Caco-2 (cell line): ENCODE data around the gene PIP4K2B. TPM values are rescaled to one million over a fixed set of nuclear protein-coding genes. Genes with fewer than 3 reads are reported as not detected.

Experiments used
- Bru-seq: library from RNA; stranded (reverse); fragments of 400-500 nt; gene quantifications from one replicate; lab custom pipeline; 2021; lab: Mats Ljungman, UMichigan
- BruChase-seq, 2 experiments: library from RNA; stranded (reverse); fragments of 400-500 nt; gene quantifications; one replicate each; lab custom pipeline; 2021; lab: Mats Ljungman, UMichigan
- BruUV-seq: library from RNA; stranded (reverse); fragments of 400-500 nt; replicated peaks from 2 replicates; lab custom pipeline; 2021; lab: Mats Ljungman, UMichigan
- CTCF ChIA-PET: fragments of 300-600 bp; sonication (Branson Sonifier 250); formaldehyde crosslinking; loops from one replicate; lab custom pipeline; 2022; ENCODE audit warnings: antibody characterized with exemption; lab: Charles Lee
- POLR2A ChIA-PET: fragments of 300-600 bp; sonication (Branson Sonifier 250); formaldehyde crosslinking; loops from one replicate; lab custom pipeline; 2022; ENCODE audit warnings: antibody characterized with exemption; lab: Charles Lee
- DNase-seq, 2 experiments: peaks; one replicate each; pipeline versions ENCODE4 v3.0.0 to v3.0.0-alpha.2; 2020 to 2022
- H3K27me3 ChIP-seq: replicated peaks from 2 replicates; pipeline ENCODE4 v1.6.0; 2011; ENCODE audit warnings: low read length; ENCODE audit not compliant: control insufficient read depth, insufficient read depth
- H3K36me3 ChIP-seq: 2 replicates; pipeline ENCODE4 v1.5.1; 2011; ENCODE audit warnings: low read length; ENCODE audit not compliant: control insufficient read depth, insufficient read depth
- H3K4me1 ChIP-seq: fragments of 250-450 bp; sonication (Bioruptor Pico); 2 replicates; pipeline ENCODE4 v1.5.1; 2020; ENCODE audit warnings: mild to moderate bottlenecking
- H3K4me3 ChIP-seq: 2 replicates; pipeline ENCODE4 v1.5.1; 2011; ENCODE audit warnings: low read depth, mild to moderate bottlenecking, control low read depth, low read length
- H3K9me3 ChIP-seq: fragments of 250-450 bp; sonication (Bioruptor Pico); 2 replicates; pipeline ENCODE4 v1.5.1; 2020; ENCODE audit warnings: mild to moderate bottlenecking, moderate library complexity
- H3K27ac Mint-ChIP-seq: one replicate; pipeline ENCODE4 v1.8.0; 2022; ENCODE audit warnings: mixed read lengths; ENCODE audit not compliant: unreplicated experiment
- H3K27me3 Mint-ChIP-seq: one replicate; pipeline ENCODE4 v1.8.0; 2022; ENCODE audit warnings: mixed read lengths; ENCODE audit not compliant: insufficient read depth, unreplicated experiment
- H3K36me3 Mint-ChIP-seq: one replicate; pipeline ENCODE4 v1.8.0; 2022; ENCODE audit warnings: mild to moderate bottlenecking, mixed read lengths; ENCODE audit not compliant: insufficient read depth, unreplicated experiment
- H3K4me1 Mint-ChIP-seq: one replicate; pipeline ENCODE4 v1.8.0; 2022; ENCODE audit warnings: low read depth, mixed read lengths; ENCODE audit not compliant: unreplicated experiment
- H3K4me3 Mint-ChIP-seq: one replicate; pipeline ENCODE4 v1.8.0; 2022; ENCODE audit warnings: mild to moderate bottlenecking, moderate library complexity, mixed read lengths; ENCODE audit not compliant: unreplicated experiment
- H3K9me3 Mint-ChIP-seq: one replicate; pipeline ENCODE4 v1.8.0; 2022; ENCODE audit warnings: mixed read lengths; ENCODE audit not compliant: unreplicated experiment
- intact Hi-C: fragments of 100-400 bp; cut with micrococcal nuclease; formaldehyde crosslinking; loops from one replicate; pipeline ENCODE4 v1.10.0; 2022; ENCODE audit not compliant: unreplicated experiment
- long read RNA-seq: library from polyadenylated mRNA; stranded (forward); transcript quantifications from one replicate; pipeline ENCODE4 v2.0.0, GENCODE V29; 2022
- total RNA-seq: library from RNA; stranded (reverse); gene quantifications from 2 replicates; pipeline ENCODE4 v1.2.3, GENCODE V29; 2022
- TF ChIP-seq, protein P1 (sequence below), 2 experiments: fragments of 200-600 bp in 1 of 2; IDR thresholded peaks; 1 replicate in 1 of 2; 2 replicates in 1 of 2; pipeline versions ENCODE4 v1.5.1 to v1.8.0; 2011 to 2022; ENCODE audit warnings: antibody characterized with exemption in 1 of 2, control low read depth in 1 of 2, inconsistent platforms in 1 of 2, low read depth in 1 of 2, low read length in 1 of 2, mild to moderate bottlenecking in 1 of 2, moderate library complexity in 1 of 2; ENCODE audit not compliant: insufficient read depth in 1 of 2, severe bottlenecking in 1 of 2, unreplicated experiment in 1 of 2

Gene PIP4K2B
- total RNA-seq (39.6 and 42.3 TPM in 2 replicates), Bru-seq, nascent RNA (percentile 67 among the genes with signal in this experiment), BruChase-seq, experiment 1, labeled RNA remaining after a 2-hour chase (percentile 79 among the genes with signal in this experiment), BruChase-seq, experiment 2, labeled RNA remaining after a 6-hour chase (percentile 88 among the genes with signal in this experiment)
- long read RNA-seq, partial matches to known transcripts = 1 of 21 reads
- long read RNA-seq, other reads (novel, unspliced or antisense) = 20 of 21 reads

DNA sequence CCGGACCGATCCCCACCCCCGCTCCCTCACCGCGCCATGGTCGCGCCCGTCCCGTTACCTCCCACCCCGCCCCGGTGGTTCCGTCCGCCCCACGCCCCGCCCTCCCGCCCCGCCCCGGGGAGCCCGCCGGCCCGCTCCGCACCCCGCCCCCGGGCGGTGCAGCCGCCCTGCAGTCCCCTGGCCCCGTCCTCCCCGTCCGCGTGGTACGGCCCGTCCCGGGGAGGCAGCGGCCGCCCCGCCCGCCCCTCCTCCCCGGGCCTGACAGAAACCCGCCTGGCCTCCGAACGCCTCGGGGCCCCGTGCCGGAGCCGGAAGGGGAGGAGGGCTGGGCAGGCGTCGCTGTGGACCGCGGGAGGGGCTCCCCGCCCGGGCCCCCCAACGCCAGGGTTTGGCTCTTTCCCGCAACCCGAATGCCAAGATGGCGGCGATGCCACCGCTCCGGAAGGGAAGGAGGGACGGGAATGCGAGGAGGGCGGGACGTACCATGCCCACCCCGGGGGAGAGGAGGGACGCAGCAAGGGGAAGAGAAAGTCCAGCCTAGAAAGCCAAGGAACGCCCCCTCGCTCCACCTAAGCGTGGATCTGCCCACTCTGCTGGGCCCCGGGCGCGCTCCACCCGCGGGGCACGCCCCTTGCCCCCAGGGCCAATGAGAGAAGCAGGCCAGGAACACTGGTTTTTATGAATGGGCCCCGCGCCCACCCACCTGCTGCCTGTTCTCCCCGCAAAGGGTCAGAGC, at the start of gene PIP4K2B:
PIP4K2B (minus strand) TSS at position 56 of the 736 bp plus-strand sequence. CDS start 132 bp downstream, outside the sequence.
- peak; percentile 98 to 99 for DNase-seq
- ChIA-PET CTCF (interaction anchor here (0.6 to 1.1 kb wide), 5 partner anchors 38 to 255 kb away, joined by 3 to 5 read pairs (median 4); no protein-coding TSS in a partner anchor), POLR2A (interaction anchor here (0.7 to 1.5 kb wide), 3 partner anchors 26 to 87 kb away, joined by 3 read pairs; partner anchors contain the start of gene CWC25)
- Histone ChIP-seq H3K9me3 (no peaks in the 10 kb centered on the region), H3K36me3 (0 out of 2 replicates have a peak, but pooled peaks cover 2% of the 10 kb centered on the region), H3K27me3 (no peaks in the 10 kb centered on the region), H3K4me1 (peaks cover 10% of the 10 kb centered on the region), H3K4me3 (peak within 1 kb of the TSS; percentile 97)
- Mint-ChIP-seq H3K27me3 (no peaks in the 10 kb centered on the region), H3K27ac (peak within 1 kb of the TSS; percentile 91), H3K4me3 (peak within 1 kb of the TSS; percentile 93), H3K9me3 (no peaks in the 10 kb centered on the region), H3K36me3 (peaks cover 67% of the 10 kb centered on the region), H3K4me1 (peaks cover 28% of the 10 kb centered on the region)
- BruUV-seq = no TSS peak
- TF ChIP-seq, protein P1, sequence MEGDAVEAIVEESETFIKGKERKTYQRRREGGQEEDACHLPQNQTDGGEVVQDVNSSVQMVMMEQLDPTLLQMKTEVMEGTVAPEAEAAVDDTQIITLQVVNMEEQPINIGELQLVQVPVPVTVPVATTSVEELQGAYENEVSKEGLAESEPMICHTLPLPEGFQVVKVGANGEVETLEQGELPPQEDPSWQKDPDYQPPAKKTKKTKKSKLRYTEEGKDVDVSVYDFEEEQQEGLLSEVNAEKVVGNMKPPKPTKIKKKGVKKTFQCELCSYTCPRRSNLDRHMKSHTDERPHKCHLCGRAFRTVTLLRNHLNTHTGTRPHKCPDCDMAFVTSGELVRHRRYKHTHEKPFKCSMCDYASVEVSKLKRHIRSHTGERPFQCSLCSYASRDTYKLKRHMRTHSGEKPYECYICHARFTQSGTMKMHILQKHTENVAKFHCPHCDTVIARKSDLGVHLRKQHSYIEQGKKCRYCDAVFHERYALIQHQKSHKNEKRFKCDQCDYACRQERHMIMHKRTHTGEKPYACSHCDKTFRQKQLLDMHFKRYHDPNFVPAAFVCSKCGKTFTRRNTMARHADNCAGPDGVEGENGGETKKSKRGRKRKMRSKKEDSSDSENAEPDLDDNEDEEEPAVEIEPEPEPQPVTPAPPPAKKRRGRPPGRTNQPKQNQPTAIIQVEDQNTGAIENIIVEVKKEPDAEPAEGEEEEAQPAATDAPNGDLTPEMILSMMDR (IDR thresholded peaks at IDR 0.05; ENCODE audit: insufficient read depth in 1 of 2, low read depth in 1 of 2, low read length in 1 of 2, severe bottlenecking in 1 of 2, unreplicated experiment in 1 of 2) = no peak
- intact Hi-C loops = loop anchor here (1.0 to 5.0 kb wide), 3 partner anchors 26 to 68 kb away; partner anchors contain the start of genes CWC25 and PSMB3

DNA sequence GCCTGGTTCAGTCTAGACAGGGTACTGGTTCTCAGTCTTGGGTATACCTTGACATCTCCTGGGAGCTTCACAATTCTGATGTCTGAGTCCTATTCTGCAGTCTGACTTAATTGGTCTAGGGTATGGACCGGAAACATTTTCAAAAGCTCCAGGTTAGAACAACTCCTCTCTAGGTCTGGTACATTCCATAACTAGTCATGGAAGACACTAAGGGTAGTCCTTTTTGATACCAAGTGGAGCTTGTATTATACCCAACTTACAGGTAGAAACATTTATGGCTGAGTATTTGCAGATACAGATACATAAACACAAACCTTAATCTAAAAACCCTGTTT, 49.2 kb upstream of the PIP4K2B start:
- H3K27ac Mint-ChIP-seq = no peak overlapping the region
- ChIA-PET POLR2A (interaction anchor here (1.3 kb wide), 1 partner anchor 19 kb away, joined by 5 read pairs; no protein-coding TSS in a partner anchor), CTCF (no interaction called here)
- peaks cover 92% of the 10 kb centered on the region for H3K36me3 Mint-ChIP-seq
- Histone ChIP-seq H3K9me3 (no peaks in the 10 kb centered on the region), H3K36me3 (peaks cover 7% of the 10 kb centered on the region), H3K4me3 (no peak overlapping the region), H3K27me3 (no peaks in the 10 kb centered on the region), H3K4me1 (peaks cover 10% of the 10 kb centered on the region; the same call in 1 of the 2 replicates)
- no peaks in the 10 kb centered on the region for H3K9me3 Mint-ChIP-seq
- TF ChIP-seq, protein P1 (IDR thresholded peaks at IDR 0.05; ENCODE audit: insufficient read depth in 1 of 2, low read depth in 1 of 2, low read length in 1 of 2, severe bottlenecking in 1 of 2, unreplicated experiment in 1 of 2) = no peak
- intact Hi-C loops = no loop called here
- H3K4me1 Mint-ChIP-seq = peaks cover 22% of the 10 kb centered on the region
- no peak overlapping the region for H3K4me3 Mint-ChIP-seq
- H3K27me3 Mint-ChIP-seq = no peaks in the 10 kb centered on the region
- BruUV-seq = no TSS peak
- DNase-seq = no peak

DNA sequence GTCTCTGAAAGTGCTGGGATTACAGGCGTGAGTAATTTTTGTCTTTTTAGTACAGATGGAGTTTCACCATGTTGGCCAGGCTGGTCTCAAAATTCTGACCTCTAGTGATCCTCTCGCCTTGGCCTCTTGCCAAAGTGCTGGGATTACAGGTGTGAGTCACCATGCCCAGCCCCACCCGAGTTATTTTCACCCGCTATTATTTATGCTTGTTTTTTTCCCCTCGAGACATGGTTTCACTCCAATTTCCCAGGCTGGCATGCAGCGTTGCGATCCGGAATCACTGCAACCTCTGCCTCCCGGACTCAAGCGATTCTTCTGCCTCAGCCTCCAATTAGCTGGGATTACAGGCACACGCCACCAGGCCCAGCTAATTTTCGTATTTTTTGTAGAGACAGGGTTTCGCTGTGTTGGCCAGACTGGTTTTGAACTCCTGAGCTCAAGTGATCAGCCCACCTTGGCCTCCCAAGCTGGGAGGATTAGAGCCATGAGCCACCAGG, 45.0 kb upstream of the PIP4K2B start:
- Mint-ChIP-seq H3K27me3 (no peaks in the 10 kb centered on the region), H3K9me3 (no peaks in the 10 kb centered on the region), H3K27ac (peak overlapping the region; percentile 45), H3K36me3 (peaks cover 57% of the 10 kb centered on the region), H3K4me1 (no peaks in the 10 kb centered on the region), H3K4me3 (no peak overlapping the region)
- no peaks in the 10 kb centered on the region for H3K4me1 ChIP-seq
- ChIA-PET POLR2A (interaction anchor here (0.6 to 1.7 kb wide), 7 partner anchors 7 to 356 kb away, joined by 3 to 23 read pairs (median 5); partner anchors contain the start of genes RPL19 and RPL23), CTCF (interaction anchor here (0.7 to 1.4 kb wide), 2 partner anchors 10 to 154 kb away, joined by 3 read pairs; partner anchors contain the start of gene RPL23)
- BruUV-seq = no TSS peak
- H3K36me3 ChIP-seq = no peaks in the 10 kb centered on the region; the same call in 1 of the 2 replicates
- TF ChIP-seq, protein P1 (IDR thresholded peaks at IDR 0.05; ENCODE audit: insufficient read depth in 1 of 2, low read depth in 1 of 2, low read length in 1 of 2, severe bottlenecking in 1 of 2, unreplicated experiment in 1 of 2) = no peak
- H3K27me3 ChIP-seq = no peaks in the 10 kb centered on the region
- no peak overlapping the region for H3K4me3 ChIP-seq
- intact Hi-C loops = no loop called here
- DNase-seq = no peak
- no peaks in the 10 kb centered on the region for H3K9me3 ChIP-seq
